GM12874 (cell line): ENCODE results near the gene SPDL1.

Source experiments
- CTCF ChIP-seq: IDR thresholded peaks from 2 replicates; pipeline ENCODE4 v1.5.1; 2011; ENCODE audit warnings: low read depth, mild to moderate bottlenecking, control low read depth, low read length, moderate library complexity; ENCODE audit not compliant: insufficient read depth

SPDL1 gene

GRCh38 chr5:169629847-169630548 is 46.4 kb downstream of the SPDL1 start:
- TF ChIP-seq CTCF, result no peak

- TF ChIP-seq CTCF, result no peak
Measured at GRCh38 chr5:169631360-169631759, 47.8 kb downstream of the SPDL1 start.

GRCh38 chr5:169632946-169633345 is 49.4 kb downstream of the SPDL1 start:
- no peak for TF ChIP-seq CTCF

GRCh38 chr5:169634606-169635005 is 51.0 kb downstream of the SPDL1 start:
- TF ChIP-seq CTCF, result no peak

- TF ChIP-seq CTCF, result no peak
Measured at GRCh38 chr5:169635936-169636335, 52.4 kb downstream of the SPDL1 start.

GRCh38 chr5:169636477-169637084 is 53.0 kb downstream of the SPDL1 start:
- no peak for TF ChIP-seq CTCF

GRCh38 chr5:169637085-169637548 is 53.5 kb downstream of the SPDL1 start, which contains the start of gene DOCK2:
TSS of gene DOCK2 (plus strand) at chr5:169637275. CDS start at chr5:169637327, 52 bp downstream.
- no peak for TF ChIP-seq CTCF
